Measurements from ENCODE around the gene PAX7. TPM values are rescaled to one million over a fixed set of nuclear protein-coding genes. Genes with fewer than 3 reads are reported as not detected.

Gene PAX7
- total and polyA plus RNA-seq, 2 donors (not counting 3 experiments of a cell fraction or from before 2014, with no cell fraction given): not detected

DNA sequence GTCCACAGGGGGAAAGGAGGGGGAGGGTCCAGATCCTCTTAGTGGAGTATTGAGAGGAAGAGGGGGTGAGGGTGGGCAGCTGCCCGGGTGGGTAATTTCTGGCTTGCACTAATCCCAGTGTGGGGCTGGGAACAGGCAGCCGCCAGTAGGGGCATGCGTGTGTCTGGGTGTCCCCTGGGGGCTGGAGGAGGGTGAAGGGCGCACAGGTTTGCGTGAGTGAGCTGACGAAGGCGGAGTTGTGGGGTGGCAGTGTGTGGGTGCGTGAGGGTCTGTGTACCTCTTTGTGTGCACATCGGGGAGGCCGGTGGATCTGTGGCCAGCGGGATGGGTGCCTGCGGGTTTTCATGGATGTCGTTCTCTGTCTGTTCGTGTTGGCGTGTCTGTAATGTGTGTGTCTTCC is 97.3 kb downstream of the PAX7 start:
- Histone ChIP-seq H3K4me1 (ENCODE audit: control insufficient read depth, extremely low read depth, insufficient read depth, low read length) (no peaks in the 10 kb centered on the region), H3K27ac (ENCODE audit: insufficient read depth, low read depth, low read length) (no peak overlapping the region), H2AFZ (ENCODE audit: low read depth, low read length) (no peak overlapping the region), H3K36me3 (ENCODE audit: control insufficient read depth in 2 of 2, extremely low read depth in 1 of 2, insufficient read depth in 2 of 2, low read length in 2 of 2) (no peaks in the 10 kb centered on the region), H3K9me1 (replicated peaks; ENCODE audit: control insufficient read depth, extremely low read depth, insufficient read depth, low read length) (no peaks in the 10 kb centered on the region), H3K9me3 (replicated peaks; ENCODE audit: control insufficient read depth, insufficient read depth, low read length) (no peaks in the 10 kb centered on the region), H4K20me1 (replicated peaks; ENCODE audit: control insufficient read depth, extremely low read depth, insufficient read depth, low read length) (no peaks in the 10 kb centered on the region), H3K4me2 (ENCODE audit: insufficient read depth, low read length) (no peak overlapping the region), H3K4me3 (replicated peaks in 1 of 3; ENCODE audit: insufficient read depth in 1 of 3, low read depth in 1 of 3, low read length in 3 of 3) (no peak overlapping the region), H3K79me2 (ENCODE audit: control insufficient read depth, insufficient read depth, low read length) (no peaks in the 10 kb centered on the region), H3K27me3 (ENCODE audit: control insufficient read depth in 2 of 2, insufficient read depth in 2 of 2, low read length in 2 of 2) (no peaks in the 10 kb centered on the region), H3K9ac (replicated peaks; ENCODE audit: extremely low read depth, insufficient read depth, low read length) (no peak overlapping the region)
- ChIA-PET CTCF (no interaction called here), POLR2A (no interaction called here)
- dilution Hi-C loops (cut with MboI; ENCODE audit: extremely low pct_ligation_motif_present, low sequenced_read_pairs): no loop called here
- DNase-seq (ENCODE audit: low read depth, low spot score): no peak
- BruUV-seq (replicated peaks): no TSS peak
- FAIRE-seq: no peak
- intact Hi-C loops (cut with micrococcal nuclease): no loop called here
- no peak for TF ChIP-seq MYC (IDR thresholded peaks at IDR 0.05; ENCODE audit: low read depth, low read length)
- TF ChIP-seq, protein P1, sequence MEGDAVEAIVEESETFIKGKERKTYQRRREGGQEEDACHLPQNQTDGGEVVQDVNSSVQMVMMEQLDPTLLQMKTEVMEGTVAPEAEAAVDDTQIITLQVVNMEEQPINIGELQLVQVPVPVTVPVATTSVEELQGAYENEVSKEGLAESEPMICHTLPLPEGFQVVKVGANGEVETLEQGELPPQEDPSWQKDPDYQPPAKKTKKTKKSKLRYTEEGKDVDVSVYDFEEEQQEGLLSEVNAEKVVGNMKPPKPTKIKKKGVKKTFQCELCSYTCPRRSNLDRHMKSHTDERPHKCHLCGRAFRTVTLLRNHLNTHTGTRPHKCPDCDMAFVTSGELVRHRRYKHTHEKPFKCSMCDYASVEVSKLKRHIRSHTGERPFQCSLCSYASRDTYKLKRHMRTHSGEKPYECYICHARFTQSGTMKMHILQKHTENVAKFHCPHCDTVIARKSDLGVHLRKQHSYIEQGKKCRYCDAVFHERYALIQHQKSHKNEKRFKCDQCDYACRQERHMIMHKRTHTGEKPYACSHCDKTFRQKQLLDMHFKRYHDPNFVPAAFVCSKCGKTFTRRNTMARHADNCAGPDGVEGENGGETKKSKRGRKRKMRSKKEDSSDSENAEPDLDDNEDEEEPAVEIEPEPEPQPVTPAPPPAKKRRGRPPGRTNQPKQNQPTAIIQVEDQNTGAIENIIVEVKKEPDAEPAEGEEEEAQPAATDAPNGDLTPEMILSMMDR (IDR thresholded peaks at IDR 0.05; ENCODE audit: extremely low read depth in 1 of 2, insufficient read depth in 1 of 2, low read depth in 1 of 2, low read length in 2 of 2): no peak
- TF ChIP-seq, protein P2, sequence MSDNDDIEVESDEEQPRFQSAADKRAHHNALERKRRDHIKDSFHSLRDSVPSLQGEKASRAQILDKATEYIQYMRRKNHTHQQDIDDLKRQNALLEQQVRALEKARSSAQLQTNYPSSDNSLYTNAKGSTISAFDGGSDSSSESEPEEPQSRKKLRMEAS (IDR thresholded peaks at IDR 0.05; ENCODE audit: insufficient read depth, insufficient read length): no peak
- TF ChIP-seq JUN (IDR thresholded peaks at IDR 0.05; ENCODE audit: borderline replicate concordance, insufficient read depth, insufficient read length, low read depth): no peak
- no peak for TF ChIP-seq FOS (IDR thresholded peaks at IDR 0.05; ENCODE audit: borderline replicate concordance, insufficient read depth, low read length)
- TF ChIP-seq EZH2 (IDR thresholded peaks at IDR 0.05; ENCODE audit: borderline replicate concordance, low read depth, low read length, severe bottlenecking): no peak
- no peak for TF ChIP-seq GATA2 (IDR thresholded peaks at IDR 0.05; ENCODE audit: insufficient read depth, insufficient read length, low read depth, low read length)
- no peak for TF ChIP-seq POLR2AphosphoS5 (IDR thresholded peaks at IDR 0.05; ENCODE audit: insufficient read depth, low read depth, low read length)
- TF ChIP-seq POLR2A (IDR thresholded peaks at IDR 0.05; ENCODE audit: low read depth, low read length): no peak
